H9 (cell line): Measurements from ENCODE around the gene CLIP4. TPM values are rescaled to one million over a fixed set of nuclear protein-coding genes. Genes with fewer than 3 reads are reported as not detected.

Experiments
- DNase-seq: peaks from one replicate; pipeline ENCODE4 v3.0.0-alpha.2; 2017
- H2AFZ ChIP-seq: one replicate; pipeline ENCODE4 v1.6.1; 2013; ENCODE audit warnings: mild to moderate bottlenecking, low read length, control low read depth, moderate library complexity
- H2AK5ac ChIP-seq: 2 replicates; pipeline ENCODE4 v1.6.1; 2013; ENCODE audit warnings: low read length, control low read depth, mixed read lengths; ENCODE audit not compliant: insufficient read length
- H2BK120ac ChIP-seq: one replicate; pipeline ENCODE4 v1.6.1; 2013; ENCODE audit warnings: low read depth, mild to moderate bottlenecking, low read length, control low read depth, inconsistent platforms; ENCODE audit not compliant: poor library complexity, severe bottlenecking
- H2BK12ac ChIP-seq: 2 replicates; pipeline ENCODE4 v1.6.1; 2013; ENCODE audit warnings: low read length, control low read depth, mixed read lengths, low read depth; ENCODE audit not compliant: insufficient read length
- H2BK15ac ChIP-seq: 2 replicates; pipeline ENCODE4 v1.6.1; 2013; ENCODE audit warnings: low read depth, low read length, control low read depth
- H2BK20ac ChIP-seq: one replicate; pipeline ENCODE4 v1.6.1; 2013; ENCODE audit warnings: low read depth, mild to moderate bottlenecking, low read length, control low read depth, inconsistent platforms; ENCODE audit not compliant: poor library complexity, severe bottlenecking
- H2BK5ac ChIP-seq: 2 replicates; pipeline ENCODE4 v1.6.1; 2013; ENCODE audit warnings: low read length, control low read depth, mixed read lengths; ENCODE audit not compliant: insufficient read length
- H3K14ac ChIP-seq: 2 replicates; pipeline ENCODE4 v1.6.1; 2013; ENCODE audit warnings: low read length, control low read depth; ENCODE audit not compliant: insufficient read depth
- H3K18ac ChIP-seq: 2 replicates; pipeline ENCODE4 v1.6.1; 2013; ENCODE audit warnings: low read depth, mild to moderate bottlenecking, mixed read lengths, low read length, control low read depth; ENCODE audit not compliant: insufficient read length
- H3K23ac ChIP-seq: 2 replicates; pipeline ENCODE4 v1.6.1; 2013; ENCODE audit warnings: low read length, control low read depth, mixed read lengths, low read depth; ENCODE audit not compliant: insufficient read length
- H3K23me2 ChIP-seq: 2 replicates; pipeline ENCODE4 v1.6.1; 2013; ENCODE audit warnings: low read depth, mild to moderate bottlenecking, mixed read lengths, low read length, control low read depth; ENCODE audit not compliant: insufficient read length, poor library complexity, severe bottlenecking
- H3K27ac ChIP-seq: 2 replicates; pipeline ENCODE4 v1.5.1; 2013; ENCODE audit warnings: low read length, control low read depth, mixed read lengths, low read depth; ENCODE audit not compliant: insufficient read length
- H3K27me3 ChIP-seq: 2 replicates; pipeline ENCODE4 v1.6.1; 2013; ENCODE audit warnings: low read length, control low read depth, inconsistent platforms; ENCODE audit not compliant: insufficient read depth
- H3K4ac ChIP-seq: 2 replicates; pipeline ENCODE4 v1.6.1; 2013; ENCODE audit warnings: low read depth, mild to moderate bottlenecking, control low read depth, inconsistent platforms, low read length, moderate library complexity
- H3K4me1 ChIP-seq: 2 replicates; pipeline ENCODE4 v1.6.1; 2013; ENCODE audit warnings: low read length, control low read depth, inconsistent platforms; ENCODE audit not compliant: insufficient read depth
- H3K4me2 ChIP-seq: 2 replicates; pipeline ENCODE4 v1.6.1; 2013; ENCODE audit warnings: low read length, control low read depth, mixed read lengths; ENCODE audit not compliant: insufficient read length, insufficient read depth
- H3K56ac ChIP-seq: 2 replicates; pipeline ENCODE4 v1.6.1; 2013; ENCODE audit warnings: low read depth, mild to moderate bottlenecking, mixed read lengths, low read length, control low read depth; ENCODE audit not compliant: insufficient read length
- H3K79me1 ChIP-seq: 2 replicates; pipeline ENCODE4 v1.6.1; 2013; ENCODE audit warnings: low read depth, mild to moderate bottlenecking, moderate library complexity, low read length, control low read depth, inconsistent platforms; ENCODE audit not compliant: insufficient read depth, poor library complexity, severe bottlenecking
- H3K79me2 ChIP-seq: 2 replicates; pipeline ENCODE4 v1.6.1; 2013; ENCODE audit warnings: low read length, control low read depth, inconsistent platforms; ENCODE audit not compliant: insufficient read depth
- H3K9ac ChIP-seq: 2 replicates; pipeline ENCODE4 v1.6.1; 2013; ENCODE audit warnings: low read length, control low read depth, mixed read lengths; ENCODE audit not compliant: insufficient read length; ENCODE audit errors: extremely low read depth
- H3K9me3 ChIP-seq: one replicate; pipeline ENCODE4 v1.6.1; 2013; ENCODE audit warnings: low read depth, low read length, inconsistent platforms; ENCODE audit not compliant: control insufficient read depth
- H3T11ph ChIP-seq: one replicate; pipeline ENCODE4 v1.6.1; 2013; ENCODE audit warnings: mild to moderate bottlenecking, low read length, control low read depth, inconsistent platforms
- H4K20me1 ChIP-seq: one replicate; pipeline ENCODE4 v1.6.1; 2013; ENCODE audit not compliant: control insufficient read depth, insufficient read length, insufficient read depth
- H4K5ac ChIP-seq: 2 replicates; pipeline ENCODE4 v1.6.1; 2013; ENCODE audit warnings: low read depth, mild to moderate bottlenecking, mixed read lengths, low read length, control low read depth; ENCODE audit not compliant: insufficient read length
- H4K8ac ChIP-seq: replicated peaks from 2 replicates; pipeline ENCODE4 v1.6.1; 2013; ENCODE audit warnings: low read length, control low read depth, mixed read lengths, low read depth; ENCODE audit not compliant: insufficient read length
- H4K91ac ChIP-seq: 2 replicates; pipeline ENCODE4 v1.6.1; 2013; ENCODE audit warnings: low read depth, mild to moderate bottlenecking, moderate library complexity, mixed read lengths, low read length, control low read depth; ENCODE audit not compliant: insufficient read length
- H3K27ac Mint-ChIP-seq, 3 experiments: 2 replicates in 2 of 3; 3 replicates in 1 of 3; pipeline ENCODE4 v1.8.0; 2020 to 2021; ENCODE audit warnings: mixed read lengths in 3 of 3, mild to moderate bottlenecking in 1 of 3, moderate library complexity in 1 of 3
- H3K27me3 Mint-ChIP-seq: 2 replicates; pipeline ENCODE4 v1.8.0; 2021; ENCODE audit warnings: low read depth, mild to moderate bottlenecking, moderate library complexity, mixed read lengths
- H3K36me3 Mint-ChIP-seq, 3 experiments: 2 replicates in 2 of 3; 3 replicates in 1 of 3; pipeline ENCODE4 v1.8.0; 2020 to 2021; ENCODE audit warnings: low read depth in 3 of 3, mixed read lengths in 3 of 3; ENCODE audit not compliant: insufficient read depth in 1 of 3
- H3K4me1 Mint-ChIP-seq, 2 experiments: 2 replicates each; pipeline ENCODE4 v1.8.0; 2020; ENCODE audit warnings: mixed read lengths in 2 of 2
- H3K4me3 Mint-ChIP-seq, 2 experiments: 2 replicates in 1 of 2; 3 replicates in 1 of 2; pipeline ENCODE4 v1.8.0; 2020 to 2021; ENCODE audit warnings: mild to moderate bottlenecking in 2 of 2, mixed read lengths in 2 of 2, moderate library complexity in 1 of 2
- H3K9me3 Mint-ChIP-seq, 2 experiments: 2 replicates in 1 of 2; 3 replicates in 1 of 2; pipeline ENCODE4 v1.8.0; 2020; ENCODE audit warnings: mild to moderate bottlenecking in 2 of 2, mixed read lengths in 2 of 2, moderate library complexity in 1 of 2
- WGBS: extraction: QIAGEN DNeasy Blood & Tissue Kit; methylation state at CpG from one replicate; pipeline ENCODE4 v1.1.7; 2013; ENCODE audit warnings: missing lambda C conversion rate, low lambda C conversion rate, mixed read lengths; ENCODE audit not compliant: insufficient read length; ENCODE audit errors: extremely low coverage; 5-methylcytosine and 5-hydroxymethylcytosine counted together
- total RNA-seq: library from RNA; stranded (reverse); gene quantifications from 2 replicates; pipeline ENCODE4 v1.2.1, GENCODE V29; 2021
- TF ChIP-seq, protein P1 (sequence below): fragments of 200-600 bp; sonication (generic); conservative IDR thresholded peaks from 3 replicates; pipeline ENCODE4 v1.8.0; 2021; ENCODE audit warnings: antibody characterized with exemption, mild to moderate bottlenecking

Gene CLIP4
- total RNA-seq, 1 experiment from 2014 or later, result 0.66 TPM

DNA sequence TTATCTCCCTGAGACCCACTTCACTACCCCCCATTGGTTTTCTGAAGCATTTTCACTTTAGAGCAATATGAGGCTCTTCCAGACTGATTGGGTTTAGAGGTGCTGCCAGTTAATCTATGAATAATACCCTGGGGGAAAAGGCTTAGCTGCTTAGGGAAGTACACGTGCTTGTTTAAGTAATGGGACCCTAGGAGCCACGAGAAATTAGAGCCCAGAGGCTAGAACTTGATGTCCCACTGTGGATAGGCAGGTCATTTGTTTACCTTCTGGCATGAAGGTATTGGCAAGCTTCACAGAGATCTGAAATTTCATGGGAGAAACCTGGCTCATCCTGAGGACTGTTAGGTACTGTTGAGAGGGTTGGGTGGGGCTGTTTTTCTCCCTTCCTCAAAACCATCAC, 59.7 kb downstream of the CLIP4 start:
- no peaks in the 10 kb centered on the region; the same call in 1 of the 2 replicates for H3K27me3 ChIP-seq
- no peak overlapping the region for H2BK5ac ChIP-seq
- WGBS, result no CpG with 5 or more reads among the region's 2 CpGs
- no peak overlapping the region for H4K91ac ChIP-seq
- no peaks in the 10 kb centered on the region for H3K36me3 Mint-ChIP-seq
- no peaks in the 10 kb centered on the region for H3K9me3 ChIP-seq
- H3K18ac ChIP-seq, result no peak overlapping the region
- no peak overlapping the region for H2BK12ac ChIP-seq
- no peak overlapping the region for H3K9ac ChIP-seq
- H3K4ac ChIP-seq, result no peak overlapping the region
- no peaks in the 10 kb centered on the region for H3K79me1 ChIP-seq
- H2AFZ ChIP-seq, result no peak overlapping the region
- no peaks in the 10 kb centered on the region for H3K23me2 ChIP-seq
- no peaks in the 10 kb centered on the region for H3K79me2 ChIP-seq
- no peak overlapping the region for H3K27ac Mint-ChIP-seq
- H2AK5ac ChIP-seq, result no peak overlapping the region
- H2BK20ac ChIP-seq, result no peak overlapping the region
- H4K8ac ChIP-seq, result no peak overlapping the region
- H2BK15ac ChIP-seq, result no peak overlapping the region
- H3K14ac ChIP-seq, result no peak overlapping the region
- peaks cover 0 to 5% of the 10 kb centered on the region in 2 experiments; a peak in 1 of 4 replicates for H3K4me1 Mint-ChIP-seq
- TF ChIP-seq, protein P1, sequence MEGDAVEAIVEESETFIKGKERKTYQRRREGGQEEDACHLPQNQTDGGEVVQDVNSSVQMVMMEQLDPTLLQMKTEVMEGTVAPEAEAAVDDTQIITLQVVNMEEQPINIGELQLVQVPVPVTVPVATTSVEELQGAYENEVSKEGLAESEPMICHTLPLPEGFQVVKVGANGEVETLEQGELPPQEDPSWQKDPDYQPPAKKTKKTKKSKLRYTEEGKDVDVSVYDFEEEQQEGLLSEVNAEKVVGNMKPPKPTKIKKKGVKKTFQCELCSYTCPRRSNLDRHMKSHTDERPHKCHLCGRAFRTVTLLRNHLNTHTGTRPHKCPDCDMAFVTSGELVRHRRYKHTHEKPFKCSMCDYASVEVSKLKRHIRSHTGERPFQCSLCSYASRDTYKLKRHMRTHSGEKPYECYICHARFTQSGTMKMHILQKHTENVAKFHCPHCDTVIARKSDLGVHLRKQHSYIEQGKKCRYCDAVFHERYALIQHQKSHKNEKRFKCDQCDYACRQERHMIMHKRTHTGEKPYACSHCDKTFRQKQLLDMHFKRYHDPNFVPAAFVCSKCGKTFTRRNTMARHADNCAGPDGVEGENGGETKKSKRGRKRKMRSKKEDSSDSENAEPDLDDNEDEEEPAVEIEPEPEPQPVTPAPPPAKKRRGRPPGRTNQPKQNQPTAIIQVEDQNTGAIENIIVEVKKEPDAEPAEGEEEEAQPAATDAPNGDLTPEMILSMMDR, result no peak
- H4K5ac ChIP-seq, result no peak overlapping the region
- DNase-seq, result no peak
- no peaks in the 10 kb centered on the region for H4K20me1 ChIP-seq
- no peak overlapping the region for H3K4me2 ChIP-seq
- no peak overlapping the region for H3K56ac ChIP-seq
- no peak overlapping the region for H3K27ac ChIP-seq
- H3K9me3 Mint-ChIP-seq, result peaks cover 4% of the 10 kb centered on the region in 2 experiments; a peak in 2 of 5 replicates
- H3K4me1 ChIP-seq, result no peaks in the 10 kb centered on the region
- H3K23ac ChIP-seq, result no peak overlapping the region
- H2BK120ac ChIP-seq, result no peak overlapping the region
- peaks cover 60% of the 10 kb centered on the region for H3K27me3 Mint-ChIP-seq
- no peak overlapping the region for H3T11ph ChIP-seq
- H3K4me3 Mint-ChIP-seq, result no peak overlapping the region
